ENCODE measurements around the gene CLCA4.
"Not testable (repeated sequence)": the region's sequence is repeated elsewhere in the genome, so short reads cannot be mapped to it uniquely, and the experiment has no call there.

The CLCA4 gene

GRCh38 chr1:86546787-86547221 lies at the start of gene CLCA4:
Gene CLCA4 (plus strand): TSS chr1:86547078. CDS start chr1:86547120, 42 bp downstream.
- no peak for DNase-seq (ENCODE audit: low read depth)

DNA sequence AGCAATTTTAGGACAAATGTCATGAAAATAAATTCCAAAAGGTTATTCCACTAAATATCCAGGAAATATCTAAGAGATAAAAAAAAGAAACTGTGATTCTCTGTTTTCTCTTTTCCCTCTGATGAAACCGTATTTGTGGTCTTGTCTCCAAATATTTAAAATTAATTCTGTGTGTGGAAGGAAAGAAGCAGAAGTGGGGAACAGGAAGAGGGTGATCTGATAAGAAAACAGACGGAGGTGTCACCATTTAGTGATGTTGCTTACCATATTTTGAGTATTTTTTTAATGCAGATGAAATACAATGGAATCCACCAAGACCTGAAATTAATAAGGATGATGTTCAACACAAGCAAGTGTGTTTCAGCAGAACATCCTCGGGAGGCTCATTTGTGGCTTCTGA lies 48.6 kb upstream of the CLCA4 start:
- no peak for DNase-seq (ENCODE audit: low read depth)

- DNase-seq (ENCODE audit: low read depth) = no peak
Measured at GRCh38 chr1:86499987-86500593, 46.8 kb upstream of the CLCA4 start.

DNA sequence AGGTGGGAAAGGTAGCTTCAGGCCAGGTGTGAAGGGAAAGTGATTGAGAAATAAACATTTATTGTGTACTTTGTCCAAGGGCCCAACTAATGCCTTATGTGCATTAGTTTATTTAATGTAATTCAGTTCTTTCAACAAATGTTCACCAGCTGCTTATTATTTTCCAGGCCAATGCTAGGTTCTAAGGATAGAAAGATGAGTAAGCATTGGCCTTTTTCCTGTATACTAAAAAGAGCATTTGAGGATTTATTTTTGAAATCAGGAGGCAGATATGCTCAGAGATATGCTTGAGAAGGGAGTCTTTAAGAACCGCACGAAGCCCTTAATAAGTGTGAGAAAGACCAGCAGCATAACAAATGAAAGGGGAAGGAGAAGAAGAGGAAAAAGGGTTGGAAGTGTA lies 46.2 kb upstream of the CLCA4 start:
- DNase-seq (ENCODE audit: low read depth) = no peak

DNA sequence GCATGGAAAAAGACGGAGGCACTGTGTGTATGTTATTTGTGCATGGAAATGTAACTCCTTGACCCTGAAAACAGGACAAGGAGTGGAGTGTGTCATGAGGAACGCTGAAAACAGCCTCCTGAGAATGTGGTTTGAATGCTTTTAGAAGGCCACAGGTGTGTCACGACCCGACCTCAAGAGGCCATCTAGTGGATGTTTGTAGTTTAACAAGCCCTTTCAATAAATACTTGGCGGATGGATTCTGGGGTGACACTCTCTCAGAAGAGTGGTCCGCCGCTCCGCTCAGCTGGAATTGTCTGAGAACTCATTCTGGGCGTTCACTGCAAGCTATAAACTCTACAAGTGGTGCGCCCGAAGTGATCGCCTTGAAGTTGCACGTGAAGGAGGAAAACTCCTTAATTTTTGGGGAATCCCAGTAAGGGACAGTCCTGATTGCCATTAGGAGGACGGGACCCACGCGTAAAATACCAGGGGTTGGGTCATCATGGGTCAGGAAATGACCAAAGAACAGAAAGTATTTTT lies 44.7 kb upstream of the CLCA4 start:
- not testable (repeated sequence) for DNase-seq (ENCODE audit: low read depth)

- DNase-seq (ENCODE audit: low read depth) = no peak
Measured at GRCh38 chr1:86502721-86503405, 44.0 kb upstream of the CLCA4 start.

DNA sequence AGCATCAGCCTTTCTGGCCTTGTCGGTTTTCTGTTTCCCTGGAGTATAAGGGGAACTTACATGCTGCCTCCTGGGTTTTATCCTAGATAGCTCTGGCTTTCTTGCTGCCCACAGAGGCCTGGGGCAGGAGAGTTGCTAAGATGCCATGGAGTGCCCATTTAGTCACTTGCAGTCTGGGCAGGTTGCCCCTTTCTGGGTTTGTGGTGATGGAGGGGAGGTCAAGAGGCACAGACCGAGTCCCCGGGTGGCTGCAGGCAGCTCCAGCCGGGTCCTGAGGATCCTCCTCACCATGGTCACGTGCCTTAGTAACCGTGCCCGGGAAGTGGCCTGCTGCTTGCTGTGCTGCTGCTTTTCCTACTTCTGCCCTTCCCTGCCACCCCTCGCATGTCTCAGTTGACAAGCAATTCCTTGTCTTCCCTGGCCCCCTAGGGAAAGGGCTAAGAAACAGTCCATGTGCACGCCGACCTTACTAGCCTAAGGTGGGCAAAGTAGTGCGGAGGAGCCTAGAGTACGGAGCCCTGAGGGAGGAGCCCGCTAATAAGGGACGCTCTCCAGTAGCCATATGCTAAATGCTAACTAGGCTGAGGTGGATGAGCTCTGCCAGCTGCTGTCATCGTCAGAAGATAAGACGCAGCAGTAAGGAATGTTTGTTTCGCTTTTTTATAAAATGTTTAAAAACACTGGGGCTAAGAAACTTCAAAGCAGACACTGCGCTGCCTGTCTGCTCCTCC lies 43.3 kb upstream of the CLCA4 start:
- DNase-seq (ENCODE audit: low read depth) = no peak

DNA sequence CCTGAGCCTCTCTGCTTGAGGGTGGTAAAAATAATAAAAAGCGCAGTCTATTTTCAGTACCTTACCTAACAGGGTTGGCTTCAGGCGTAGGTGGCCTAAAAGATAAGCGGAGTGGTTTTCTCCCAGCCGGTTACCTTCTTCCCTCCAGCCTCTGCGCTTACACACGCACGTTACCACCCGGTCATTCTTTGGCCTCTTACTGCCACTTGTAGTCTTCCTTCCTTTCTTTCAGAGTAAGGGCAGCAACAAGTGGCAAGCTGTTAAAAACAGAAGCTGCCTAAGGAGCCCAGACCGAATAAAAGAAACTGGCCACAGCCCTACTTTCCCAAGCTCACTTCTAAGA lies 42.8 kb upstream of the CLCA4 start:
- no peak for DNase-seq (ENCODE audit: low read depth)

DNA sequence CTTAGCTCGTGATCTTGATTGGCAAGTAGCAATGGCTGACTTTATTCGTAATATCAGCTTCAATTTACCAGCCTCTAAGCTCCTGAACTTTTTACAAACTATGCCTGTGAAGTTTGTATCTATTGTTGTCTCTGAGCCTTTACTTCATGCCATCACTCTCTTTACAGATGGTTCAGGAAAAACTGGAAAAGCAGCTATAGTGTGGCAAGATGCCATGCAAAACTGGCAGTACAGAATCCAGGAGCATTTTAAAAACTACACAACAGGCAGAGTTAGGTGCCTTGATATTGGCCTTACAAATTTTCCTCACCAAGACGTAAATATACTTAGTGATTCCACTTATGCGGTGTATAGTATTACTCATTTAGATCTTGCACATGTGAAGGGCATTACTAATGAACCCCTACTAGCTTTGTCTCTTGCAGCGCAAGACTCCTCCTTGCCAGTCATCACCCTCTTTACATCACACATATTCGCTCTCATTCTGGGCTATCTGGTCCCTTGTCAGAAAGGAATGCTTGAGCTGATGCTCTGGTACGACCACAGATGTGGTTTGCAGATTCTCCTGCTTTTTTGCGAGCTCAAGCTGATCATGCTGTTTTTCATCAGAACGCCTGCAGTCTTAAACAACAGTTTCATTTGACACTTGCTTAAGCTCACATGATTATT lies 41.8 kb upstream of the CLCA4 start:
- no peak for DNase-seq (ENCODE audit: low read depth)

DNA sequence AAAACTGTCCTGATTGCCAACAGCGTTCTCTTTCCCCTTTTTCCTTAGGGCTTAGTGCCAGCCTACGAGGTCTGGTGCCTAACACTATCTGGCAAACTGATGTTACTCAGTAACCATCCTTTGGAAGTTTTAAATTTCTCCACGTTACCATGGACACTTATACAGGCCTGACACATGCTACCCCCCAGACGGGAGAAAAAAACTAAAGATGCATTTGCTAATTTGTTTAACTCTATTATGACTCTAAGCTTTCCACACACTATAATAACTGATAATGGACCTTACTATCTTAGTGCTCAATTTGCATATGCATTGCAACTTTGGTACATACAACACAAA lies 41.3 kb upstream of the CLCA4 start:
- no peak for DNase-seq (ENCODE audit: low read depth)

GRCh38 chr1:86507935-86508582 lies 38.8 kb upstream of the CLCA4 start:
- no peak for DNase-seq (ENCODE audit: low read depth)

GRCh38 chr1:86508583-86508969 lies 38.3 kb upstream of the CLCA4 start:
- no peak for DNase-seq (ENCODE audit: low read depth)

- no peak for DNase-seq (ENCODE audit: low read depth)
Measured at GRCh38 chr1:86515597-86515996, 31.3 kb upstream of the CLCA4 start.

DNA sequence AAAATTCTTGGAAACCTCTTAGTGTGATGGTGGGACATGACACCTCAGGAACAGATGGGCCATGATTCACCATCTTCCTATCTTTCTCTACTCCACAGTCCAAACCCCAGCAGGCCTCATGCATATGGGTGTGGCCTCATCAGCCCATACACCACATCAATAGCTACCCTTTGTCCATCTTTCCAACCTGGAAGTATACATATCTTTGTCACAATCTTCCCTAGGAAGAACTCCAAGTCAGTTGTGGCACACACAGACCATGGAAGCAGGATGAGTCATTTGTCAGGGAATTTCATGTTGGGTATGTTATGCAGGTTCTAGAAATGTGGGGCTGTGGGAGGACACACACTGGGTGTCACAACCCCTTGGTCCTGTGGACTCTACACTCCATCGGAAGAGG lies 30.5 kb upstream of the CLCA4 start:
- DNase-seq (ENCODE audit: low read depth) = no peak

DNA sequence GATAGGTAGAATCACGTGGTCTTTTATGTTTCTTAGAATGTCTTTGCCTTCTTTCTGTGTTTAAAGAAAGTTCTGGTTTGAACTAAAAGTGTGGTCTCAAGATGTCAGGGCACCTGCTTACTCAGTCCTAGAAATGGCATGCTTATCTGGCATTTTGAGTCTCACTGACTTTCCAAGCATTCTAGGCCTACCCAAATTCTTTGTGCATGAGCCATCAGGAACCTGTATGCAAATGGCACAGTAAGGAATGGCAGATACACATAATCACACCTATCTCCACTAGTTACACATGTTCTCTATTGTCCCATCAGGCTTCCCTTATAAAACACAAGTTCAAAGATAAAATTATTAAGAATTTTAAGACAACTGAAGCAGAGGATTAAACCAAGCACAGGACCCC lies 29.5 kb upstream of the CLCA4 start:
- no peak for DNase-seq (ENCODE audit: low read depth)

DNA sequence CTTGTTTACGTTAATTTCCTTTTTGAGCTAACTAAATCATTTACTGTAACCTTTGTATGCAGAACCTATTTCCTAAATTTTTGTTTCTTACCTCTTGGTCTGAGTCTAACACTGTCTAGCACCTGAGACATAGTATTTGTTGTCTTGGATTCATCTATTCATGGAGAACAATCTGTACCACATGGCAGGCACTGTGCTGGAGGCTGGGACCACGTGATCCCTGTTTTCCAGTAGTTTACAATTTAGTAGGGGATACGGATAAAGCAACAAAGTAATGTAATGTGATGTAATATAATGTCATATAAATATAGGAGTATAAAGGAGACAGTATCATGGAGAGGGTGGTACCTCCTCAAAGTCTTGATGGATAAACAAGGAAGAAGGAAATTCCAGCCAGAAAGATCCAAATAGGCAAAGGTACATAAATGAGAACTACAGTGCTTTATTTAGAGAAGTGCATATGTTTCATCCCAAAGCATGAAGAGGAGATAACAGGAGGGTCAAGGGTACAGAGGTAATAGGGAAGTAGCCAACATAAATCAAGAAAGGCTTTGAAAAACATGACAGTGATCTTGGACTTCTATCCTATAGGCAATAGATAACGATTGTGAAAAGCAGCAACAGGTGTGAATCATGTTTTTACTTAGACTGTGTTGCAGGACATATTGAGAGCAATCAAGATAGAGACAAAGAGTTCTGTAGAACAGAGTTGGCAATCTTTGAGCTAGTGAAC lies 25.9 kb upstream of the CLCA4 start:
- DNase-seq (ENCODE audit: low read depth) = no peak

- DNase-seq (ENCODE audit: low read depth) = no peak
Measured at GRCh38 chr1:86521522-86521891, 25.4 kb upstream of the CLCA4 start.

DNA sequence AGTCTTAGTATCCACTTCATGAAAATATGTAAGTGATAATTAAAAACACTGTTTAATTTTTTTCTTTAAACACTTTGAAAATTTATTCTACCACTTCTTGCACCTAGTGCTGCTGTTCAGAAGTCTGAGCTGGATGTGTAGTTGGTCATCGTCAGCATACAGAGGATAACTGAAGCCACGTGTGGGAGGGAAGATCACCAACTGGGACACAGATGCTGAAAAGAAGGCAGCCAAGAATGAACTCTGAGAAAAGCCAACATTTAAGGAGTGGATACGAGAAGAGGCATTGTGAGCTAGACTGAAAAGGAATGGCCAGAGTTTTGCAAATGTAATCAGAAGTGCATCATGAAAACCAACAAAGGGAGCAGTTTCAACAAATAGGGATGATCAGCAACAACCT lies 24.6 kb upstream of the CLCA4 start:
- no peak for DNase-seq (ENCODE audit: low read depth)

GRCh38 chr1:86523670-86524354 lies 23.1 kb upstream of the CLCA4 start:
- no peak for DNase-seq (ENCODE audit: low read depth)

DNA sequence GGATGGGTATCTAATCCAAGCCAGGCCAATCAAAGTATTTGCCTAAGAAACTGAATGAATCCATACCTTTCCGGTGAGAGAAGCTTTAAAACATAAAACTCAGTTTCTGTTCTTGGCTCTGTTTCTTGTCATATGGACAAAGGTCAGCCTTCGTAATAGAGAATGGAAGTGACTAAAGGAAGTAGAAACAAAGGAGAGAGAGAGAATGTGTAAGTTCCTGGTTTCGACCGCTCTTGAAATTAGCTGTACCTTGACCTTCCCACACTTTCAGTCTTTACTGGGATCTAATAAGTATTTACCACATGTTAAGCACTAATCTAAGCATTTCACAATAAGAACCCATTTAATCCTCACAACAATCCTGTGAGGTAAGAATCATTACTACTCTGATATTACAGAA lies 19.6 kb upstream of the CLCA4 start:
- no peak for DNase-seq (ENCODE audit: low read depth)

DNA sequence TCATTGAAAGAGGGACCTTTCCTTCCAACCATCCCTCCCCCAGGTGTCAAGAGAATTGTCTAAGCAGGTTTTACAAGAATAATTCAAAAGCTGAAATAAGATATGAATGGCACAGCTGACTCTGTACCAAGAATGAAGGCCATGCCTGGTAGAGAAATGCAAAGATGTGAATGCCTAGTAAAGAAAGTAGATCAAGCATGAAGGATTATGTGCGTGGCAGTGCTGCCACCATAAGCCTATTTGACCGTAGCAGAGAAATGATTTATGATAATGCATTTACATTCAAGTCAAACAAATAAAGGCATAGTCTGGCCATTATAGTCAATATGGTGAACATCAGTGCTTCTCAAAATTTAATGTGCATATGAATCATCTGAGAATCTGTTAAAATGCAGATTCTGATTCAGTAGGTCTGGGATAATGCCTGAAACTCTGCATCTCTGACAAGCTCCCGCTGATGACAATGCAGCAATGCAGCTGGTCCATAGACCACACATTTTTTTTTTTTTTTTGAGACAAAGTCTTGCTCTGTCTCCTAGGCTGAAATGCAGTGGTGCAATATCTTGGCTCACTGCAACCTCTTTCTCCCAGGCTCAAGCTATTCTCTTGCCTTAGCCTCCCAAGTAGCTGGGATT lies 16.6 kb upstream of the CLCA4 start:
- no peak for DNase-seq (ENCODE audit: low read depth)

All from activated T-cell treated with anti-CD3 and anti-CD28 coated beads for 48 hours (primary cell).